OCI-LY3 (cell line): ENCODE measurements around the gene SBK2.
"Not testable (repeated sequence)": the region's sequence is repeated elsewhere in the genome, so short reads cannot be mapped to it uniquely, and the experiment has no call there.

Experiments
- CTCF ChIP-seq: fragments of 200-600, 300-600 bp; sonication (generic); IDR thresholded peaks from 2 replicates; pipeline ENCODE4 v1.5.1; 2014; ENCODE audit warnings: antibody characterized with exemption, low read length, low read depth
- EZH2phosphoT487 ChIP-seq: fragments of 200-600 bp; shearing (Covaris generic); IDR thresholded peaks from 2 replicates; pipeline ENCODE4 v1.6.1; 2018; ENCODE audit warnings: antibody characterized with exemption, mixed run types, low read depth

DNA sequence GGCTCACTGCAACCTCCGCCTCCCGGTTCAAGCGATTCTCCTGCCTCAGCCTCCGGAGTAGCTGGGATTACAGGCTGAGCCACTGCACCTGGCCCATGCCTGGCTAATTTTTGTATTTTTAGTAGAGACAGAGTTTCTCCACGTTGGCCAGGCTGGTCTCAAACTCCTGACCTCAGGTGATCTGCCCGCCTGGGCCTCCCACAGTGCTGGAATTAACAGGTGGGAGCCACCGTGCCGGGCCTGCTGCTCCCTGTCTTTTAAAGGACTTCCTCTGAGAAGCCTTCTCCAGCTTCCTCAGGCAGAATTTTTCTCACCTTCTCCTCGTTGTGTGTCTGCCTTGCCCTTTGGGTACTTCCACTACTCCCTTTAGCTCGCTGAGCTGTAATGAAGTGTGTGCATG is 40.1 kb downstream of the SBK2 start:
- TF ChIP-seq CTCF, EZH2phosphoT487: not testable (repeated sequence)
